HEK293 (cell line): ENCODE measurements around the gene SLC25A45.
A peak's percentile ranks its signal among the peaks of the same experiment; 100 is the strongest.

Source experiments
- AEBP2 ChIP-seq: fragments of 450-650 bp; formaldehyde crosslinking; IDR thresholded peaks from 2 replicates; pipeline ENCODE4 v1.5.1; 2016; ENCODE audit warnings: missing biosample characterization, missing genetic modification characterization, borderline replicate concordance
- CTCF ChIP-seq: fragments of 450-650 bp; formaldehyde crosslinking; IDR thresholded peaks from 2 replicates; pipeline ENCODE4 v1.5.1; 2016; ENCODE audit warnings: missing biosample characterization, missing genetic modification characterization
- KLF17 ChIP-seq: fragments of 450-650 bp; formaldehyde crosslinking; IDR thresholded peaks from 2 replicates; pipeline ENCODE4 v1.5.1; 2016; ENCODE audit warnings: missing biosample characterization, missing genetic modification characterization
- REST ChIP-seq: fragments of 450-650 bp; formaldehyde crosslinking; IDR thresholded peaks from 2 replicates; pipeline ENCODE4 v1.5.1; 2016; ENCODE audit warnings: missing biosample characterization, missing genetic modification characterization
- ZBTB11 ChIP-seq: fragments of 450-650 bp; formaldehyde crosslinking; conservative IDR thresholded peaks from 2 replicates; pipeline ENCODE4 v1.5.1; 2016; ENCODE audit warnings: low read depth, missing biosample characterization, missing genetic modification characterization
- ZBTB20 ChIP-seq: fragments of 450-650 bp; formaldehyde crosslinking; IDR thresholded peaks from 2 replicates; pipeline ENCODE4 v1.5.1; 2016; ENCODE audit warnings: missing biosample characterization, missing genetic modification characterization
- ZBTB26 ChIP-seq: fragments of 450-650 bp; formaldehyde crosslinking; optimal IDR thresholded peaks from 2 replicates; pipeline ENCODE3; 2016; ENCODE audit warnings: missing biosample characterization, mild to moderate bottlenecking, missing genetic modification characterization
- ZBTB7A ChIP-seq: fragments of 450-650 bp; formaldehyde crosslinking; IDR thresholded peaks from 2 replicates; pipeline ENCODE4 v1.5.1; 2016; ENCODE audit warnings: low read depth, missing biosample characterization, missing genetic modification characterization
- ZNF138 ChIP-seq: fragments of 450-650 bp; formaldehyde crosslinking; IDR thresholded peaks from 2 replicates; pipeline ENCODE4 v1.5.1; 2016; ENCODE audit warnings: missing biosample characterization, missing genetic modification characterization, borderline replicate concordance
- ZNF324 ChIP-seq: fragments of 450-650 bp; formaldehyde crosslinking; IDR thresholded peaks from 2 replicates; pipeline ENCODE4 v1.5.1; 2016; ENCODE audit warnings: missing biosample characterization, missing genetic modification characterization
- ZNF350 ChIP-seq: fragments of 450-650 bp; formaldehyde crosslinking; IDR thresholded peaks from 2 replicates; pipeline ENCODE4 v1.5.0; 2017; ENCODE audit warnings: missing biosample characterization, mild to moderate bottlenecking, missing genetic modification characterization
- ZNF792 ChIP-seq: fragments of 450-650 bp; formaldehyde crosslinking; IDR thresholded peaks from 2 replicates; pipeline ENCODE4 v1.5.1; 2016; ENCODE audit warnings: missing biosample characterization, missing genetic modification characterization

- TF ChIP-seq REST = no peak
- 0 out of 2 replicates have a peak, but pooled peaks have one; percentile 25 for TF ChIP-seq ZBTB7A (tag by site-specific recombination)
- TF ChIP-seq ZBTB20 = 0 out of 2 replicates have a peak, but pooled peaks have one; percentile 14
- peak; percentile 95 for TF ChIP-seq CTCF
- no peak for TF ChIP-seq KLF17 (tag by site-specific recombination)
- TF ChIP-seq ZBTB11 (tag by site-specific recombination) = no peak
- TF ChIP-seq ZNF350 (tag by site-specific recombination) = no peak
- no peak for TF ChIP-seq ZNF138
- peak; percentile 19 for TF ChIP-seq ZBTB26 (tag by site-specific recombination)
- no peak for TF ChIP-seq ZNF792 (tag by site-specific recombination)
- TF ChIP-seq AEBP2 (tag by site-specific recombination) = no peak
- TF ChIP-seq ZNF324 (tag by site-specific recombination) = no peak
These were observed 33.9 kb upstream of the SLC25A45 start for GRCh38 chr11:65416341-65416824.
